HepG2 (cell line): ENCODE results near the gene MUL1. TPM values are rescaled to one million over a fixed set of nuclear protein-coding genes. Genes with fewer than 3 reads are reported as not detected.

ENCODE experiments used
- CEBPZ ChIP-seq: IDR thresholded peaks from 2 replicates; pipeline ENCODE4 v1.6.1; 2012; ENCODE audit warnings: low read length, improper control_type of control experiment
- CHCHD3 ChIP-seq: sonication (generic); formaldehyde crosslinking; IDR thresholded peaks from 2 replicates; pipeline ENCODE4 v1.8.0; 2022; ENCODE audit warnings: mild to moderate bottlenecking, missing genetic modification reagents, moderate library complexity
- CHD2 ChIP-seq: IDR thresholded peaks from 2 replicates; pipeline ENCODE4 v1.6.1; 2011; ENCODE audit warnings: low read depth, low read length, improper control_type of control experiment
- CSRNP1 ChIP-seq: sonication (generic); formaldehyde crosslinking; IDR thresholded peaks from 2 replicates; pipeline ENCODE4 v1.8.1; 2023; ENCODE audit warnings: mild to moderate bottlenecking, missing genetic modification reagents
- E2F5 ChIP-seq: sonication (generic); formaldehyde crosslinking; conservative IDR thresholded peaks from 2 replicates; pipeline ENCODE4 v1.4.0; 2020; ENCODE audit warnings: missing genetic modification reagents
- HNF4A ChIP-seq: sonication (generic); formaldehyde crosslinking; IDR thresholded peaks from 2 replicates; pipeline ENCODE4 v1.4.0; 2020; ENCODE audit warnings: missing genetic modification reagents
- ISX ChIP-seq: sonication (generic); formaldehyde crosslinking; conservative IDR thresholded peaks from 2 replicates; pipeline ENCODE4 v1.5.0; 2020; ENCODE audit warnings: missing genetic modification reagents
- KDM4B ChIP-seq: sonication (generic); formaldehyde crosslinking; IDR thresholded peaks from 2 replicates; pipeline ENCODE4 v1.4.0; 2020; ENCODE audit warnings: missing genetic modification reagents
- MTA1 ChIP-seq: sonication (generic); formaldehyde crosslinking; IDR thresholded peaks from 2 replicates; pipeline ENCODE4 v1.4.0; 2020; ENCODE audit warnings: missing genetic modification reagents, mild to moderate bottlenecking, borderline replicate concordance
- NFYB ChIP-seq: sonication (generic); formaldehyde crosslinking; IDR thresholded peaks from 2 replicates; pipeline ENCODE4 v1.4.0; 2020; ENCODE audit warnings: missing genetic modification reagents
- NR1H2 ChIP-seq: sonication (generic); formaldehyde crosslinking; IDR thresholded peaks from 2 replicates; pipeline ENCODE4 v1.8.1; 2022; ENCODE audit warnings: low read depth, missing genetic modification reagents, borderline replicate concordance
- NR2F6 ChIP-seq, 2 experiments: IDR thresholded peaks; 2 replicates each; pipeline ENCODE4 v1.6.1; 2016; ENCODE audit warnings: antibody characterized with exemption in 1 of 2, mild to moderate bottlenecking in 1 of 2
- RFXAP ChIP-seq: sonication (generic); formaldehyde crosslinking; IDR thresholded peaks from 2 replicates; pipeline ENCODE4 v1.4.0; 2020; ENCODE audit warnings: missing genetic modification reagents, borderline replicate concordance
- SYNCRIP ChIP-seq: fragments of 200-400 bp; formaldehyde crosslinking; IDR thresholded peaks from 2 replicates; pipeline ENCODE4 v1.6.1; 2018; ENCODE audit warnings: mild to moderate bottlenecking, low read depth, low read length; ENCODE audit not compliant: insufficient read depth
- TBX3 ChIP-seq: fragments of 450-650 bp; IDR thresholded peaks from 2 replicates; pipeline ENCODE4 v1.6.1; 2017; ENCODE audit warnings: antibody characterized with exemption, mild to moderate bottlenecking, inconsistent platforms, borderline replicate concordance
- TEF ChIP-seq: sonication (generic); formaldehyde crosslinking; IDR thresholded peaks from 2 replicates; pipeline ENCODE4 v1.5.0; 2020; ENCODE audit warnings: missing genetic modification reagents
- TRIM24 ChIP-seq: sonication (generic); formaldehyde crosslinking; IDR thresholded peaks from 2 replicates; pipeline ENCODE4 v1.8.0; 2022; ENCODE audit warnings: mild to moderate bottlenecking, missing genetic modification reagents
- ZFP62 ChIP-seq: sonication (generic); formaldehyde crosslinking; IDR thresholded peaks from 2 replicates; pipeline ENCODE4 v1.4.0; 2020; ENCODE audit warnings: missing genetic modification reagents
- ZIK1 ChIP-seq: sonication (generic); formaldehyde crosslinking; IDR thresholded peaks from 2 replicates; pipeline ENCODE4 v1.5.0; 2020; ENCODE audit warnings: mild to moderate bottlenecking, low read depth, missing genetic modification reagents, borderline replicate concordance
- ZNF383 ChIP-seq: sonication (generic); formaldehyde crosslinking; IDR thresholded peaks from 2 replicates; pipeline ENCODE4 v1.4.0; 2020; ENCODE audit warnings: missing genetic modification reagents, mild to moderate bottlenecking, borderline replicate concordance
- ZNF547 ChIP-seq: sonication (generic); formaldehyde crosslinking; IDR thresholded peaks from 2 replicates; pipeline ENCODE4 v1.5.1; 2020; ENCODE audit warnings: mild to moderate bottlenecking, missing genetic modification reagents
- ZNF766 ChIP-seq: sonication (generic); formaldehyde crosslinking; IDR thresholded peaks from 2 replicates; pipeline ENCODE4 v1.5.0; 2020; ENCODE audit warnings: missing genetic modification reagents, borderline replicate concordance
- polyA plus RNA-seq, 8 experiments: library from polyadenylated mRNA; depleted of rRNA in 3 of 8; stranded (reverse) in 7 of 8; unstranded in 1 of 8; fragments of >200 nt; fragmentation: Illumina TruSeq in 4 of 8; extraction: Trizol in 4 of 8; gene quantifications; 2 replicates each; pipeline versions ENCODE4 v1.2.1 to v1.2.3, GENCODE V29; 2011 to 2016; ENCODE audit warnings: low read depth in 4 of 8, missing spikeins in 1 of 8, mixed read lengths in 1 of 8; ENCODE audit not compliant: insufficient read depth in 1 of 8
- total RNA-seq, 5 experiments: library from RNA; depleted of rRNA; stranded (reverse); fragments of >200 nt; fragmentation: Illumina TruSeq; extraction: Trizol; gene quantifications; 2 replicates each; pipeline ENCODE4 v1.2.3, GENCODE V29; 2016; ENCODE audit warnings: low read depth in 1 of 5
- TF ChIP-seq, protein P1 (sequence below): sonication (generic); formaldehyde crosslinking; IDR thresholded peaks from 2 replicates; pipeline ENCODE4 v1.9.0; 2021; ENCODE audit warnings: missing genetic modification reagents, borderline replicate concordance

Gene MUL1
- total and polyA plus RNA-seq, 2 of the 13 experiments (the other 11 are each of a cell fraction or from before 2014, with no cell fraction given), result 21.5 to 26.5 TPM

- TF ChIP-seq, protein P1, sequence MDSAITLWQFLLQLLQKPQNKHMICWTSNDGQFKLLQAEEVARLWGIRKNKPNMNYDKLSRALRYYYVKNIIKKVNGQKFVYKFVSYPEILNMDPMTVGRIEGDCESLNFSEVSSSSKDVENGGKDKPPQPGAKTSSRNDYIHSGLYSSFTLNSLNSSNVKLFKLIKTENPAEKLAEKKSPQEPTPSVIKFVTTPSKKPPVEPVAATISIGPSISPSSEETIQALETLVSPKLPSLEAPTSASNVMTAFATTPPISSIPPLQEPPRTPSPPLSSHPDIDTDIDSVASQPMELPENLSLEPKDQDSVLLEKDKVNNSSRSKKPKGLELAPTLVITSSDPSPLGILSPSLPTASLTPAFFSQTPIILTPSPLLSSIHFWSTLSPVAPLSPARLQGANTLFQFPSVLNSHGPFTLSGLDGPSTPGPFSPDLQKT, result no peak
- no peak for TF ChIP-seq SYNCRIP
- TF ChIP-seq CHCHD3 (CRISPR knock-in tag), result no peak
- TF ChIP-seq ZNF547 (CRISPR knock-in tag), result no peak
- no peak for TF ChIP-seq NFYB (CRISPR knock-in tag)
- TF ChIP-seq TBX3, result no peak
- TF ChIP-seq ZNF383, result no peak
- TF ChIP-seq CHD2, result no peak
- TF ChIP-seq ZFP62 (CRISPR knock-in tag), result no peak
- TF ChIP-seq E2F5 (CRISPR knock-in tag), result no peak
- no peak for TF ChIP-seq ZNF766 (CRISPR knock-in tag)
- no peak for TF ChIP-seq ZIK1
- TF ChIP-seq TEF, result no peak
- no peak for TF ChIP-seq NR2F6 (IDR thresholded peaks at IDR 0.05)
- no peak for TF ChIP-seq NR2F6 (CRISPR knock-in tag; IDR thresholded peaks at IDR 0.05)
- 0 out of 2 replicates have a peak, but pooled peaks have one; percentile 36 for TF ChIP-seq NR1H2 (CRISPR knock-in tag)
- no peak; the same call in 1 of the 2 replicates for TF ChIP-seq MTA1 (CRISPR knock-in tag)
- no peak for TF ChIP-seq TRIM24 (CRISPR knock-in tag)
- TF ChIP-seq KDM4B, result no peak
- no peak for TF ChIP-seq CEBPZ
- no peak for TF ChIP-seq CSRNP1
- TF ChIP-seq HNF4A (CRISPR knock-in tag), result no peak
- no peak for TF ChIP-seq RFXAP
- no peak for TF ChIP-seq ISX (CRISPR knock-in tag)
Observed at GRCh38 chr1:20483833-20484518, 24.0 kb downstream of the MUL1 start (continued).
